Activated T-cell treated with anti-CD3 and anti-CD28 coated beads, Interleukin-2, amount 50 U/mL, for 4 hours (primary cell): ENCODE results near the gene PMPCA. TPM values are rescaled to one million over a fixed set of nuclear protein-coding genes. Genes with fewer than 3 reads are reported as not detected.

ENCODE experiments used
- ATAC-seq, 2 donors: fragments of 200-7000 bp; cut with Tn5 transposase; one replicate each; pipeline ENCODE4 v1.10.0; 2021
- DNase-seq: peaks from one replicate; pipeline ENCODE4 v3.0.0-alpha.2; 2020
- H3K27me3 Mint-ChIP-seq: one replicate; pipeline ENCODE4 v1.8.0; 2021; ENCODE audit warnings: low read depth, mixed read lengths
- H3K36me3 Mint-ChIP-seq: one replicate; pipeline ENCODE4 v1.8.0; 2022; ENCODE audit warnings: mixed read lengths; ENCODE audit not compliant: insufficient read depth
- H3K4me1 Mint-ChIP-seq: one replicate; pipeline ENCODE4 v1.8.0; 2021; ENCODE audit warnings: low read depth, mixed read lengths
- H3K4me3 Mint-ChIP-seq: one replicate; pipeline ENCODE4 v1.8.0; 2021; ENCODE audit warnings: mild to moderate bottlenecking, moderate library complexity, mixed read lengths
- H3K9me3 Mint-ChIP-seq: one replicate; pipeline ENCODE4 v1.8.0; 2021; ENCODE audit warnings: mixed read lengths
- total RNA-seq, 3 donors: library from RNA; stranded (reverse); gene quantifications; one replicate each; pipeline ENCODE4 v1.2.1, GENCODE V29; 2021

The PMPCA gene, protein sequence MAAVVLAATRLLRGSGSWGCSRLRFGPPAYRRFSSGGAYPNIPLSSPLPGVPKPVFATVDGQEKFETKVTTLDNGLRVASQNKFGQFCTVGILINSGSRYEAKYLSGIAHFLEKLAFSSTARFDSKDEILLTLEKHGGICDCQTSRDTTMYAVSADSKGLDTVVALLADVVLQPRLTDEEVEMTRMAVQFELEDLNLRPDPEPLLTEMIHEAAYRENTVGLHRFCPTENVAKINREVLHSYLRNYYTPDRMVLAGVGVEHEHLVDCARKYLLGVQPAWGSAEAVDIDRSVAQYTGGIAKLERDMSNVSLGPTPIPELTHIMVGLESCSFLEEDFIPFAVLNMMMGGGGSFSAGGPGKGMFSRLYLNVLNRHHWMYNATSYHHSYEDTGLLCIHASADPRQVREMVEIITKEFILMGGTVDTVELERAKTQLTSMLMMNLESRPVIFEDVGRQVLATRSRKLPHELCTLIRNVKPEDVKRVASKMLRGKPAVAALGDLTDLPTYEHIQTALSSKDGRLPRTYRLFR
- 10 to 100 TPM; 85.8 to 95.5 (median 94.7) TPM for total RNA-seq

DNA sequence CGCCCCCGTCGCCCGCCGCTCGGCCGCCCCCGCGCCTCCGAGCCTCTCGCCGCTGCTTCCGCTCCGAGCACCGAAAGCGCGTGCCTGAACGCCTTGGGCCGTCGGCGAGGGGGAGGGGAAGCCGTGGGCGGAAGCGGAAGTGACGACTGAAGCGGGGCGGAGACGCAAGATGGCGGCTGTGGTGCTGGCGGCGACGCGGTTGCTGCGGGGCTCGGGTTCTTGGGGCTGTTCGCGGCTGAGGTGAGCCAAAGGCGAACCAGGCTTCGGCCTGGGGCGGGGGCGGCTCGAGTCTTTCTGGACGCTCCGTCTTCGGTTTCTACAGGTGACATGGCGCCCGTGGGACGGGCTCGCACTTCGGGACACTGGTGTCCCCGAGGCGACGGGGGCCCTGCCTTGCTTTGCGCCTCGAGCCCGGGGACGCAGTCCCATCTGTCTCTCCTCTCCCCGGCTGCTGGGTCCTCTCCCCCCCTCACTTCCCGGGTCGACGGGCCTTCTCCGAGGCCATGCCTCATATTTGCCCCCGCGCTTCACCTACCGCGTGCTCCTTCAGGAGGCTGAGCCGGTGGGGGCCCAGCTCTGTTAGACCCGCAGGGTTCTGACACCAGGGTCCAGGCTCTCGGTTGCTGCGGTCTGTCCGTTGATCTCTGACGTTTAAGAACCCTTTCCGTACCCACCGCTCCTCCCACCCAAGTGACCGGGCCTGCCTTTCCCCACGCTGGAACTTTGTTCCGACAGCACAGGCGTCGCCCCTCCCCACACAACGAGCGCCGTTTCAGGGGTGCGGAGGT, at the start of gene PMPCA, which contains the start of gene ENTR1:
PMPCA (plus strand) TSS at position 159 of the 788 bp plus-strand sequence; CDS start at position 170, 11 bp downstream.
ENTR1 (minus strand) TSS at position 115 of the 788 bp plus-strand sequence. CDS start 217 bp downstream, outside the sequence.
- Mint-ChIP-seq H3K9me3 (no peaks in the 10 kb centered on the region), H3K4me3 (peak within 1 kb of the TSS; percentile 97), H3K36me3 (peaks cover 47% of the 10 kb centered on the region), H3K4me1 (peaks cover 48% of the 10 kb centered on the region), H3K27me3 (no peaks in the 10 kb centered on the region)
- DNase-seq = peak; percentile 99
- peak; percentile 85 to 88 for ATAC-seq

DNA sequence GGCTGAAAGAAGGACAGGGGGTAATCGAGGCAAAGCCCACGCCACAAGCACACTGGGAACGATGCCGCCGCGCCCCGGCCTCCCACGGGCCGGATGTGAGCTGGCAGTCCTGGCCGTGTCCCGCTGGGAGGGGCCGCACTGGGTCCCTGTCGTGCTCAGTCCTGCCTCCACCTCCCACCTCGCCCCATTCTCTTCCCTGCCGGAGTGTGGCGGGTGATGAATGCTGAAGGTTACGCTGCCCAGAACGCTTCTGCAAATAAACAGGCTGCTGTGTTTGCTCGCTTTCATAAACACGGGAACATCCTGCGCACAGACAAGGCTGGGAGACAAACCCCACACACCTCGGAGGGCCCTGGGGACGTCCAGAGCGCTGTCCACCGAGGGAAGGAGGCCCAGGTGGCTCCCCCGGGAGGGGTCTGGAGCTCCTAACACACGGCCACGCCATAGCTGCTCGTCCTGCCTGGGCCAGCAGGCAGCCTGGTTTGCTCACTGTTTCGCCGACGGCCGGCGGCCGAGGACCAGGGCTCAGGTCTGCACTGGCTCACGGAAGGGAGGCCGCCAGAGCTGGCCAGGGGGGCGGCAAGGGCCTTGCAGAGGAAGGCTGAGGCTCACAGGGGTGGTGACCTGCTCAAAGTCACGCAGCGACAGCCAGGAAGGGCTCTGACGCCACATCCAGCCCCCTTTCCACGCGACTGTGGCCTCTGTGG, 49.3 kb upstream of the PMPCA start:
- peaks cover 1% of the 10 kb centered on the region for H3K4me1 Mint-ChIP-seq
- DNase-seq (no peak), ATAC-seq (no peak)
- H3K36me3 Mint-ChIP-seq = no peaks in the 10 kb centered on the region
- no peaks in the 10 kb centered on the region for H3K27me3 Mint-ChIP-seq
- H3K9me3 Mint-ChIP-seq = no peaks in the 10 kb centered on the region
- H3K4me3 Mint-ChIP-seq = no peak overlapping the region

- Mint-ChIP-seq H3K4me1 (peaks cover 1% of the 10 kb centered on the region), H3K4me3 (no peak overlapping the region), H3K36me3 (no peaks in the 10 kb centered on the region), H3K27me3 (no peaks in the 10 kb centered on the region), H3K9me3 (no peaks in the 10 kb centered on the region)
- DNase-seq = no peak
- no peak for ATAC-seq
These were observed 48.6 kb upstream of the PMPCA start for GRCh38 chr9:136361754-136362449.

DNA sequence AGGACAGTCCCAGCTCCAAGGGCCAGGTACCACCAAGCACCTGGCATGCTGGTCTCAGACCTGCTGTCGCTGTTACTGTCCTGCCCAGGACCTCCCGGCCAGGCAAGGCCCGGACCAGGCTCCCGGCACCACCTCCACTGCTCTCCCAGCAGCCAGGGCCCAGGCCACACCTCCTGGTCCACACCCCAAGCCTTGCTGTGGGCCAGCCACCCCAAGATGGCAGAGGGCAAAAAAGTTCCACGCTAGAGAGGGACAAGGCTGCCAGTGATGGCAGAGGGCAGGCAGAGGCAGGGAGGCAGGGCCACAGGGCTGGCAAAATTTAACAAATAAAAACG, 48.0 kb upstream of the PMPCA start:
- Mint-ChIP-seq H3K4me3 (peak overlapping the region; percentile 85), H3K4me1 (peaks cover 1% of the 10 kb centered on the region), H3K9me3 (no peaks in the 10 kb centered on the region), H3K36me3 (no peaks in the 10 kb centered on the region), H3K27me3 (no peaks in the 10 kb centered on the region)
- ATAC-seq = no peak
- DNase-seq = no peak

DNA sequence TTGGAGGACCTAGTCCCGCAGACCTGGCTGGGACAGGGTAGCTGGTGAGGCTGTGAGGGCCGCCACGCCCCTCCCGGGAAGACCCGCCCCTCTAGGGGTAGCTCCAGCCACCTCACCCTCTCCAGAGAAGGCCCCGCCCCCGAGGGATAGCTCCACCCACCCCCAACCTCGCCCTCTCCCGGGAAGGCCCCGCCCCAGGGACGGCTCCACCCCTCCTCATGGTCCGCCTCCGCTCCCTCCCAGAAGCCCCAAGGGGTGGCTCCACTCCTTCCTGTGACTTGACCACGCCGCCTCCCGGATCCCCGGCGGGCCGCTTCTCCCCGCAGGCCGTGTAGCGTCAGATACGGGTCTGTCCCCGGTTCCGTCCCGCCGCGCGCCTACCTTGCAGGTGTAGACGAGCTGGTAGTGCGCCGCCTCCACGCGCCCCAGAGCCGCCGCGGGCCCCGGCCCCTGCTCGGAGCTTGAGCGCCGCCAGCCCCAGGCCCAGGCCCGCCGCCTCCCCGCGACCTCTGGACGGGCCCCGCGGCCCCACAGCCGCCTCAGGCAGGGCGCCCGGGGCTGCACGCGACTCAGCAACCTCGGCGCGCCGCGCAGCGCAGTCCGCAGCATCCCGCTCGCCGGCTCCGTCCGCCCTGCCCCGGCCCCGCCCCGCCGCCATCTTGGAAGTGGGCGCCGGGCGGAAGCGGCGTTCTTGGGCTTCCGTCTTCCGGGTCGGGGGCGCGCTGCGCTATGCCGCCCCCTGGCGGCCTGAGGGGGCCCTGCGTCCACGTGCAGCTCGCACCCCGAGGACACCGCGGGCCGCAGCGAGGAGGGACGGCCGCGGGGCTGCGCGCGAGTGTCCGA, 47.1 kb upstream of the PMPCA start, which contains the start of gene DNLZ:
DNLZ (minus strand) TSS at position 639 of the 843 bp plus-strand sequence; CDS start at position 609, 30 bp downstream.
- no peaks in the 10 kb centered on the region for H3K27me3 Mint-ChIP-seq
- peaks cover 1% of the 10 kb centered on the region for H3K4me1 Mint-ChIP-seq
- H3K9me3 Mint-ChIP-seq = no peaks in the 10 kb centered on the region
- no peaks in the 10 kb centered on the region for H3K36me3 Mint-ChIP-seq
- DNase-seq (peak; percentile 96), ATAC-seq (peak; percentile 84 to 90)
- peak within 1 kb of the TSS; percentile 85 for H3K4me3 Mint-ChIP-seq

DNA sequence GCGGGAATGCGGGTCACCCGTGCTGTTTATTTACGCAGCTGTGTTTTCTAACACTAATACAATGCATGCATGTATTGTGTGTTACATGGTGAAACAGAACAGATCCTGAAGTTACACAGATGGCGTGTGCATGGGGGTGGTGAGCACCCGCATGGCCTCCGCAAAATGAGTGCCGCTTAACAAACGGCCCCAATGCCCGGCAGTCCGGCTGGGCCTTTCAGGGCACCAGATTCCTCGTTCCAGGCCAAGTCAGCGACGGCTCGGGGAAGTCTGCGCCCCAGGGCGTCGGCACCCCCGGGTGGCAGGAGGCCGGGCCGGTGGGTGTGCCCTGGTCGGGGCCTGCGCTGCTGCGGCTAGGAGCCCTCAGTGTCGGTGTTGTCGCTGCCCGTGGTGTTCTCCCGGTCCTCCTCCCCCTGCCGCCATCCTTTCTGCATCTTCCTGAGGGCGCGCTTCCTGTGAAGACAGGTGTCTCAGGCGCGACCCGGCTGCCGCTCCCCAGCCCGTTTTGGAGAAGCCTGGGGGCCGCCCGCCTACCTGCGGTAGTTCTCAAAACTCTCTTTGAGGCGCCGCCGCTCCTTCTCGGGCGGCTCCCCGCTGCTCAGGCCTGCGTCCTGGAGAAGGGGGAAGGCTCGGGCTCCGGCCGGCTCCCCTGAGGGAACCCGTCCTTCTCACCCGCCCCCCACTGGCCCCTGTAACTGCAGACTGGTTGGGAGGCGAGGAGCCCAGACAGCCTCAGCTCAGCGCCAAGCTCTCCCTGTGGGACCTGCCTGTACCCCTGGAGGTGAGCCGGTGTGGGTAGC, 46.3 kb upstream of the PMPCA start:
- no peaks in the 10 kb centered on the region for H3K9me3 Mint-ChIP-seq
- peaks cover 1% of the 10 kb centered on the region for H3K4me1 Mint-ChIP-seq
- H3K27me3 Mint-ChIP-seq = no peaks in the 10 kb centered on the region
- H3K36me3 Mint-ChIP-seq = no peaks in the 10 kb centered on the region
- H3K4me3 Mint-ChIP-seq = peak overlapping the region; percentile 26
- ATAC-seq (no peak), DNase-seq (no peak)

GRCh38 chr9:136364942-136365774, 45.3 kb upstream of the PMPCA start:
- ATAC-seq = no peak
- no peaks in the 10 kb centered on the region for H3K27me3 Mint-ChIP-seq
- H3K4me1 Mint-ChIP-seq = peaks cover 1% of the 10 kb centered on the region
- no peaks in the 10 kb centered on the region for H3K9me3 Mint-ChIP-seq
- no peak for DNase-seq
- no peak overlapping the region for H3K4me3 Mint-ChIP-seq
- H3K36me3 Mint-ChIP-seq = no peaks in the 10 kb centered on the region

DNA sequence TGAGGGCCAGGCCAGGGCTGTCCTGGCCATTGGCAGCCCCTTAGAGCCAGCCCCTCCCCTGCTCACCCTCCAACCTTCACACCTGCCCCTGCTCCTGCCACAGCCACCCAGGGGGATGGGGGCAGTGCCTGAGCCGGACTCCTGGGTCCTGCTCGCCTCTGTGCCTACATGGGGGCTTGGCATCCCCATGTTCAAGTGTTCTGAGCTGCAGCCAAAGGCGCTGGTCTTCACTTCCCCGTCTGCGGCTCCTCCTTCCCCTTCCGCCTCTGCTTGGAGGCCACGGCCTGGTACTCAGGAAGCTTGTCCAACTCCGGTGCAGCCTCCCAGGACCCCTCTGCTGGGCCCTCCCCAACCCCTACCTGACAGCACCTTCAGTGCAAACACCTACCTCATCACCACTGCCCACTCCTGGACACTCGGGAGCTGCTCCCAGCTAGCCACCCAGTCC, 44.7 kb upstream of the PMPCA start:
- no peak for DNase-seq
- Mint-ChIP-seq H3K27me3 (no peaks in the 10 kb centered on the region), H3K9me3 (no peaks in the 10 kb centered on the region), H3K4me1 (peaks cover 1% of the 10 kb centered on the region), H3K4me3 (no peak overlapping the region), H3K36me3 (no peaks in the 10 kb centered on the region)
- no peak for ATAC-seq

GRCh38 chr9:136366826-136367225, 43.6 kb upstream of the PMPCA start:
- Mint-ChIP-seq H3K36me3 (no peaks in the 10 kb centered on the region), H3K4me3 (no peak overlapping the region), H3K4me1 (peaks cover 1% of the 10 kb centered on the region), H3K27me3 (no peaks in the 10 kb centered on the region), H3K9me3 (no peaks in the 10 kb centered on the region)
- ATAC-seq = no peak
- no peak for DNase-seq

DNA sequence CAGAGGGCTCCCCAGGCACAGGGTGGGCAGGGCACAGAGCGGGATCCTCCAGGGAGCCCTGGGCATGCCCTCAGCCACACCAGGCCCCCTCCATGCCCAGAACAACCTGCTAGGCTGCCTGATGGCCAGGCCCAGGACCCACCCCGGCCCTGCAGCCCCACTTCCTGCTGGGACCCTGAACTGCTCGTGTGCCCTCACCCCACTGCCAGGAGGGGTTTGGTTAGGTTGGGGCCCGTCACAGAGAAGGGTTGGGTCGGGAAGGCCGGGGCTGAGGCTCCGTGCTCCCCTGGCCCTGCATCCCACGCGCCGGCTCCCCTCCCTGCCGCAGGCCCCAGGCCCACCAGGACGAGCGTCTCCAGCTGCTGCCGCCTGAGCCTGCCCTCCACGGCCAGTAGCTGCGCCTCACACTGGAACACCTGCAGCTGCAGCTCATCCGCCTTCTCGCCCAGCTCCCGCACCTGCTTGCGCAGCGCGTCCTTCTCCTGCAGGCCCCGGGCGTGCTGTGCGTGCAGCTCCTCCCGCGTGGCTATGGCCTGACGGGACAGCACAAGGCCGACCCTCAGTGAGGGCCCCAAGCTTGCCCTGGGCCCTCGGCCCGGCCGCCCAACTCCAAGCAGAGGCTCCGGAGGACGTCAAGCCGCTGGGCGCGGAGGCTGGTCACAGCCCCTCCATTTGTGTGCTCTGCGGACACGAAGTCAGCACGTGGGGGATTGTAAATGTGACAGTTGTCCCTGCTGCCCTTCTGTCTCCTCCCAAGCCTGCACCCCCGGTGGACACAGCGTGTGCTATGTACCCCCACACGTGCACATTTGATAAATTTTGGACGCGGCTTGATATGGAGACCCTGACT, 42.9 kb upstream of the PMPCA start:
- Mint-ChIP-seq H3K27me3 (no peaks in the 10 kb centered on the region), H3K36me3 (no peaks in the 10 kb centered on the region), H3K4me1 (peaks cover 1% of the 10 kb centered on the region), H3K9me3 (no peaks in the 10 kb centered on the region), H3K4me3 (no peak overlapping the region)
- ATAC-seq (no peak), DNase-seq (no peak)

DNA sequence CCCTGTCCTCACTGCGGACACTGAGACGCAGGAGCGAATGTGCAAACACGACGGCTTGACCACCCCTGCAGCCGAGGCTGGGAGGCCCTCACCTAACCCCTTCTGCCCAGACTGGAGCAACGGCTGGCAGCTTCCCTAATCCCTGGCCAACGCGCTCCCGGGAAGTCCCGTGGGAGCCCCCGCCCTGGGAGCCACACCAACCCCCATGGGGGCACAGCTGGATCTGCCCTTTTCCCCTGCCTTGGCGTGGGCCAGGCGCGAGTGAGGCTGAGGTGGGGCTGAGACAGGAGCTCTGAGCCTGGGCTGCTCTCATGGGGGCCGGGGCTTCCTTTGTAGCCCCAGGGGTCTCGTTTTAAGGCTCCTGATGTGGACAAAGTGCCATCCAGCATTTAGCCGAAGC, 42.3 kb upstream of the PMPCA start:
- DNase-seq = no peak
- Mint-ChIP-seq H3K36me3 (no peaks in the 10 kb centered on the region), H3K4me3 (no peak overlapping the region), H3K9me3 (no peaks in the 10 kb centered on the region), H3K4me1 (no peaks in the 10 kb centered on the region), H3K27me3 (peaks cover under 1% of the 10 kb centered on the region)
- no peak for ATAC-seq
